ENCODE results near the gene PIWIL4. TPM values are rescaled to one million over a fixed set of nuclear protein-coding genes. Genes with fewer than 3 reads are reported as not detected.

PIWIL4 gene
- total RNA-seq, 2 donors from 2014 or later: 6.3 to 6.7 TPM

DNA sequence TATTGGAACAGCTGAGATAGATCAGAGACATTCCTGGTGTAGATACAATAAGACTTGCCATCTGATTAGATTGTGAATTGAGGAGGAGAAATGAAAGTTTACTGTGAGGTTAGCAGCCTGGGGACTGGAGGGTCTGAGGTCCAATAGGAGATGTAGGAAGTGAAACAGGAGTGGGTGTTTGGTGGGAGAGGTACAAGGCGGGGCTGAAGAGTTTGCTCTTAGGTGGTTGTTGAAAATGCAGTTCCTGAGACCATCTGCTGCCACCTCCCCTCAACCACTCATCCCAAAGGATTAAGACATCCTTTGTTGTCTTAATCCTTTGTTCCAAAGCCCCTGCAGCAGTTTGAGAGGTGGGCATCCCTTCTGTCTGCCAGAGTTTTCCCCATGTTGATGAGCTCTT is 14.8 kb downstream of the PIWIL4 start:
- no peak for DNase-seq
- intact Hi-C loops (cut with DNase I): no loop called here
- no peak overlapping the region for H3K4me3 ChIP-seq
- no peak overlapping the region for H3K27ac ChIP-seq
- H3K4me1 ChIP-seq: no peaks in the 10 kb centered on the region
- no peak overlapping the region for H3K9ac ChIP-seq (ENCODE audit: low read depth in 2 of 2, low read length in 2 of 2)
- H3K27me3 ChIP-seq: no peaks in the 10 kb centered on the region
- H3K36me3 ChIP-seq: no peaks in the 10 kb centered on the region
- TF ChIP-seq, protein P1, sequence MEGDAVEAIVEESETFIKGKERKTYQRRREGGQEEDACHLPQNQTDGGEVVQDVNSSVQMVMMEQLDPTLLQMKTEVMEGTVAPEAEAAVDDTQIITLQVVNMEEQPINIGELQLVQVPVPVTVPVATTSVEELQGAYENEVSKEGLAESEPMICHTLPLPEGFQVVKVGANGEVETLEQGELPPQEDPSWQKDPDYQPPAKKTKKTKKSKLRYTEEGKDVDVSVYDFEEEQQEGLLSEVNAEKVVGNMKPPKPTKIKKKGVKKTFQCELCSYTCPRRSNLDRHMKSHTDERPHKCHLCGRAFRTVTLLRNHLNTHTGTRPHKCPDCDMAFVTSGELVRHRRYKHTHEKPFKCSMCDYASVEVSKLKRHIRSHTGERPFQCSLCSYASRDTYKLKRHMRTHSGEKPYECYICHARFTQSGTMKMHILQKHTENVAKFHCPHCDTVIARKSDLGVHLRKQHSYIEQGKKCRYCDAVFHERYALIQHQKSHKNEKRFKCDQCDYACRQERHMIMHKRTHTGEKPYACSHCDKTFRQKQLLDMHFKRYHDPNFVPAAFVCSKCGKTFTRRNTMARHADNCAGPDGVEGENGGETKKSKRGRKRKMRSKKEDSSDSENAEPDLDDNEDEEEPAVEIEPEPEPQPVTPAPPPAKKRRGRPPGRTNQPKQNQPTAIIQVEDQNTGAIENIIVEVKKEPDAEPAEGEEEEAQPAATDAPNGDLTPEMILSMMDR (IDR thresholded peaks at IDR 0.05): no peak
- no peaks in the 10 kb centered on the region for H3K9me3 ChIP-seq

DNA sequence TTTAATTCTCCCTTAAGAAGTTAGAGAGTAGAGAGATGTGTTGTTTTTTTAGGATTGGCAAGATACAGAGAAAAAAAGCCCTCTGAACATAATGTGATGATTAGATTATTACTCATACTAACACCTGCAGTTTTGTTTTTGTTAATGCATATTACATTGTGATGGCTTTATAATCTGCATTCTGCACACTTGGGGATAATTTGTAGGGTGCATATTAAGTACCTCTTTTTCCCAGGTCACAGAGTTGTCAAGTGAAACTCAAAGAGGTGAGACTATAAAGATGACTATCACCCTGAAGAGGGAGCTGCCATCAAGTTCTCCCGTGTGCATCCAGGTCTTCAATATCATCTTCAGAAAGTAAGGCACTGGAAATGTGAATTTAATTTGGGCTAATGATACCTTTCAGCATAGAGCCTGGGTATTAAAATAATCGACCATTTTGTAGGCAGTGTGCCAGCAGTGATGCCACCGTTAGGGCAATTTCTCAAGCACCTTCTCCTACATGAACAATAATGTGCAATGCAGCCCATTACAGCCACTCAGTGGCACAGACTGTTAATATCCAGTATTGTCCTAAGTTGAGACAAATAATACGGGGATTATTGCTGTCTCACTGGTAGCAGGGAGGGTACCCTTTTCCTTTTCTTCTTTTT is 16.2 kb downstream of the PIWIL4 start:
- intact Hi-C loops (cut with DNase I): no loop called here
- Histone ChIP-seq H3K4me1 (no peaks in the 10 kb centered on the region), H3K9ac (ENCODE audit: low read depth in 2 of 2, low read length in 2 of 2) (no peak overlapping the region), H3K4me3 (no peak overlapping the region), H3K27me3 (no peaks in the 10 kb centered on the region), H3K27ac (no peak overlapping the region), H3K36me3 (no peaks in the 10 kb centered on the region), H3K9me3 (no peaks in the 10 kb centered on the region)
- TF ChIP-seq, protein P1 (IDR thresholded peaks at IDR 0.05): no peak
- DNase-seq: no peak

DNA sequence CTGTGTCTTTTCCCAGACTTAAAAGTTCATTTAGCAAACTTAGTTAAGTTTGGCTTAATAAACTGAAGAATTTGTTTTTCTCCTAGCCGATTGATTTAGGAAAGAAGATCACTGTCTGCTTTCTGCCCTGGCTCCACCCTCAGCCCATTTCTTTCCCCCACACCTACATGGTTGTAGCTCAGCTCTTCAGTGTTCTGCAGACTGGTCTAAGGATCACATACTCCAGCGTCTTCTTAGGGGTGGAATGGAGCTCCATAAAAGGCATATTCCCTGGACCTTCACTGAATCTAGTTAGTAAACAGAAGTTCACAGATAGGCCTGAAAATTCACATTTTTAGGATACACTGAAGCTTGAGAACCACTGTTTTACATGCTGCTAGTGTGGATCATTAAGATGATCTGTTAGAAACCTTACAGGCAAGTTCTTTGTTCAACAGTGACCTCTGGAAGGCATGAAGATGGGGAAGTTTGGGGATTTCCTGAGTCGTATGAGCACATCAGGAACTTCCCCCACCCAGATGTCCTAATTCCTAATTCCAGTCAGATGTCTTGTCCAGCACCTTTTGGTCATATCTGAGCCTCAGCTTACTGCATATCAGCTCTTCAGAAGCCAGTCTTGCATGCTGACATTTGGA is 16.8 kb downstream of the PIWIL4 start:
- TF ChIP-seq, protein P1 (IDR thresholded peaks at IDR 0.05): no peak
- H3K27me3 ChIP-seq: no peaks in the 10 kb centered on the region
- no peak overlapping the region for H3K27ac ChIP-seq
- no peaks in the 10 kb centered on the region for H3K4me1 ChIP-seq
- no peak overlapping the region for H3K4me3 ChIP-seq
- no peaks in the 10 kb centered on the region for H3K9me3 ChIP-seq
- H3K9ac ChIP-seq (ENCODE audit: low read depth in 2 of 2, low read length in 2 of 2): no peak overlapping the region
- intact Hi-C loops (cut with DNase I): no loop called here
- DNase-seq: no peak
- no peaks in the 10 kb centered on the region for H3K36me3 ChIP-seq

DNA sequence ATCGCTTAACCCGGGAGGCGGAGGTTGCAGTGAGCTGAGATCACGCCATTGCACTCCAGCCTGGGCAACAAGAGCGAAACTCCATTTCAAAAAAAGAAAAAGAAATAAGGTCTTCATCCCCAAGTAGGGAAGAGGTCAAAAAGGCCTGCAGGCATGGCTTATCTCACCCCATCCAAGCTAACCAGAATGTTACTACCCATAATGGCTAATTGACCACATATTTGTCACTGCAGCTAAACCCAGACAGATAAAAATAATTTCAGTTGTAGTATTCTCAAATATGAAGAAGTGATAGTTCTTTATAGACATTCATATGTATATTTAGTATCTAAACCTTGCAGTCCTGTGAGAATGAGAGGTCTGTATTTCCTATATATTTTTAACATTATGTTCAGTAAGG is 17.8 kb downstream of the PIWIL4 start:
- Histone ChIP-seq H3K4me3 (no peak overlapping the region), H3K27me3 (no peaks in the 10 kb centered on the region), H3K4me1 (no peaks in the 10 kb centered on the region), H3K9me3 (no peaks in the 10 kb centered on the region), H3K36me3 (no peaks in the 10 kb centered on the region), H3K9ac (ENCODE audit: low read depth in 2 of 2, low read length in 2 of 2) (no peak overlapping the region), H3K27ac (no peak overlapping the region)
- no peak for DNase-seq
- intact Hi-C loops (cut with DNase I): no loop called here
- TF ChIP-seq, protein P1 (IDR thresholded peaks at IDR 0.05): no peak

DNA sequence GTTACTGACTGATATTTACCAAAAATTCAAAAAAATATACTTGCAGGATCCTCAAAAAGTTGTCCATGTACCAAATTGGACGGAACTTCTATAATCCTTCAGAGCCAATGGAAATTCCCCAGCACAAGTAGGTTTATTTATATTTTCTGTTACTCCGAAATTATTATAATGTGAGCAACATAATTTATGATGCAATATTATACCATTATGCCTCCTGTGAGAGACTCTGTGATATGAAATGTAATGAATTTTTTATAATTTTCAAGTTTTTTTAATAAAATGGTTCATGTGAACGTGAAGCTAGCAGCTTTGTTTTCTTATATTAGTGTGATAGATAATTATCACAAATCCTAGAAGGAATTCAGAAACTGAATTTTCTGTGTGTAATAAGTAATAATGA is 18.2 kb downstream of the PIWIL4 start:
- no peak for DNase-seq
- H3K9ac ChIP-seq (ENCODE audit: low read depth in 2 of 2, low read length in 2 of 2): no peak overlapping the region
- no peaks in the 10 kb centered on the region for H3K9me3 ChIP-seq
- no peak overlapping the region for H3K4me3 ChIP-seq
- no peak overlapping the region for H3K27ac ChIP-seq
- TF ChIP-seq, protein P1 (IDR thresholded peaks at IDR 0.05): no peak
- no peaks in the 10 kb centered on the region for H3K27me3 ChIP-seq
- H3K4me1 ChIP-seq: no peaks in the 10 kb centered on the region
- no peaks in the 10 kb centered on the region for H3K36me3 ChIP-seq
- intact Hi-C loops (cut with DNase I): no loop called here

All from colonic mucosa (tissue), 4 donors.